ENCODE data around the gene C1QL3.

GRCh38 chr10:16536155-16536554, 14.5 kb upstream of the C1QL3 start:
- TF ChIP-seq YY1 (IDR thresholded peaks at IDR 0.05; ENCODE audit: insufficient read depth, insufficient read length) (no peak), ZNF274 (IDR thresholded peaks at IDR 0.05; ENCODE audit: low read depth, low read length) (no peak), SUZ12 (IDR thresholded peaks at IDR 0.05; ENCODE audit: extremely low read depth, insufficient read depth, insufficient read length) (no peak)

Measured in NT2/D1 (cell line).